Ectodermal cell (in vitro differentiated cells): ENCODE results near the gene OR52A5. TPM values are rescaled to one million over a fixed set of nuclear protein-coding genes. Genes with fewer than 3 reads are reported as not detected.
"Not testable (repeated sequence)": the region's sequence is repeated elsewhere in the genome, so short reads cannot be mapped to it uniquely, and the experiment has no call there.

ENCODE experiments used
- H3K27ac ChIP-seq: 2 replicates; pipeline ENCODE4 v1.7.0; 2013; ENCODE audit warnings: mild to moderate bottlenecking, low read depth, low read length; ENCODE audit not compliant: insufficient read depth, poor library complexity, severe bottlenecking
- H3K27me3 ChIP-seq: 2 replicates; pipeline ENCODE4 v1.7.0; 2013; ENCODE audit warnings: mild to moderate bottlenecking, low read length; ENCODE audit not compliant: insufficient read depth, control insufficient read depth, poor library complexity, severe bottlenecking
- H3K36me3 ChIP-seq: one replicate; pipeline ENCODE4 v1.7.0; 2013; ENCODE audit warnings: low read length; ENCODE audit not compliant: control insufficient read depth, insufficient read depth
- H3K4me1 ChIP-seq: one replicate; pipeline ENCODE4 v1.7.0; 2013; ENCODE audit warnings: low read length; ENCODE audit not compliant: control insufficient read depth, insufficient read depth
- H3K4me3 ChIP-seq: 2 replicates; pipeline ENCODE4 v1.7.0; 2013; ENCODE audit warnings: low read depth, low read length, control low read depth; ENCODE audit not compliant: insufficient read depth
- H3K9me3 ChIP-seq: 2 replicates; pipeline ENCODE4 v1.7.0; 2013; ENCODE audit warnings: mild to moderate bottlenecking, low read length, moderate library complexity; ENCODE audit not compliant: control insufficient read depth
- WGBS, 2 experiments: methylation state at CpG; one replicate each; pipeline ENCODE4 v1.1.7; 2013; ENCODE audit warnings: missing lambda C conversion rate in 2 of 2; 5-methylcytosine and 5-hydroxymethylcytosine counted together
- polyA plus RNA-seq, 4 experiments: library from polyadenylated mRNA; stranded (reverse); fragments of 50-300 nt; gene quantifications; one replicate each; pipeline ENCODE4 v1.2.3, GENCODE V29; 2013

Gene OR52A5
- polyA plus RNA-seq (2013, experiment 1 of 4) = not detected
- not detected for polyA plus RNA-seq (2013, experiment 2 of 4)
- polyA plus RNA-seq (2013, experiment 3 of 4) = not detected
- polyA plus RNA-seq (2013, experiment 4 of 4) = not detected

DNA sequence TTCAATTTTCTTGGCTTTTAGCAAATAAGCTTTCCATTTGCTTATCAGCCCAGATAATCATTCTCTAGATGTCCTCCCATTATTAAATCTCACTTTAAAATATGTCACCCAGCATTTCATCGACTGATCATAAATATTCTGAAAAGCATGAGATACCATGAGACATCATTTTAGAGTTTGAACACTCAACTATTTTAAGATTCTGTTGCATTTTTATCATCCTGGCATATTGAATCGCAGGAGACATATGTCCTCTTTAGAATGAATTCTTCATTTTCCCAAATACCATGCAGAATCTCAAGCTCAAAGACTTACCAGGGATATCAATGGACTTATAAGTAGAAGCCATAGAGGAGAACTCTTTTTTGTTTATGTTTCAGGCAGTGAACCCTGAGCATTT is at the start of gene OR52A5:
Gene OR52A5, minus strand, starts transcription at position 361 of the 400 bp plus-strand sequence. CDS start 5,714 bp downstream, outside the sequence.
- H3K27me3 ChIP-seq = no peaks in the 10 kb centered on the region
- H3K27ac ChIP-seq = no peak within 1 kb of the TSS
- H3K4me1 ChIP-seq = no peaks in the 10 kb centered on the region
- H3K4me3 ChIP-seq = no peak within 1 kb of the TSS
- H3K36me3 ChIP-seq = no peaks in the 10 kb centered on the region
- no peaks in the 10 kb centered on the region for H3K9me3 ChIP-seq
- WGBS, 2 experiments = 99 to 100% methylated on average over 2 of the region's 2 CpGs

- Histone ChIP-seq H3K36me3 (no peaks in the 10 kb centered on the region), H3K4me1 (no peaks in the 10 kb centered on the region), H3K27me3 (no peaks in the 10 kb centered on the region), H3K9me3 (no peaks in the 10 kb centered on the region), H3K27ac (no peak overlapping the region), H3K4me3 (no peak overlapping the region)
- WGBS, 2 experiments = 79 to 86% methylated on average over 9 of the region's 10 CpGs
These were observed 40.1 kb upstream of the OR52A5 start for GRCh38 chr11:5178046-5178837.

- no peaks in the 10 kb centered on the region for H3K27me3 ChIP-seq
- H3K9me3 ChIP-seq = no peaks in the 10 kb centered on the region
- no peaks in the 10 kb centered on the region for H3K4me1 ChIP-seq
- no peak overlapping the region for H3K4me3 ChIP-seq
- no peaks in the 10 kb centered on the region for H3K36me3 ChIP-seq
- H3K27ac ChIP-seq = no peak overlapping the region
- WGBS, 2 experiments = 86 to 98% methylated on average over 7 of the region's 7 CpGs
These were observed 36.8 kb upstream of the OR52A5 start for GRCh38 chr11:5174934-5175333.

GRCh38 chr11:5171856-5172255 is 33.7 kb upstream of the OR52A5 start:
- H3K4me1 ChIP-seq = no peaks in the 10 kb centered on the region
- no peaks in the 10 kb centered on the region for H3K36me3 ChIP-seq
- H3K27me3 ChIP-seq = no peaks in the 10 kb centered on the region
- H3K4me3 ChIP-seq = no peak overlapping the region
- H3K27ac ChIP-seq = no peak overlapping the region
- H3K9me3 ChIP-seq = no peaks in the 10 kb centered on the region
- WGBS, 2 experiments = 95 to 98% methylated on average over 2 of the region's 2 CpGs

GRCh38 chr11:5165898-5166297 is 27.7 kb upstream of the OR52A5 start:
- not testable (repeated sequence) for H3K27ac ChIP-seq, H3K36me3 ChIP-seq, H3K4me1 ChIP-seq, H3K27me3 ChIP-seq, H3K9me3 ChIP-seq, H3K4me3 ChIP-seq

DNA sequence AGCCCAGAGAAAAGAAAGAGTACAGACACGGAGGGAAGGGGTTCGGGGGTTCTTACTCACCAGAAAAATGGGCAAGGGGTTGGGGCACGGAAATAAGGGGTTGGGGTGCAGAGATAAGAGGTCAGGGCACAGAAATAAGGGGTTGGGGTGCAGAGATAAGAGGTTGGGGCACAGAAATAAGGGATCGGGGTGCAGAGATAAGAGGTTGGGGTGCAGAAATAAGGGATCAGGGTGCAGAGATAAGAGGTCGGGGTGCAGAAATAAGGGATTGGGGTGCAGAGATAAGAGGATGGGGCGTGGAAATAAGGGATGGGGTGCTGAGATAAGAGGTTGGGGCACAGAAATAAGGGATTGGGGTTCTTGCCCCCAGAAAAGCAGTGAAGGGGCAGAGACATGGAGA is 26.7 kb upstream of the OR52A5 start:
- H3K4me3 ChIP-seq, H3K9me3 ChIP-seq, H3K4me1 ChIP-seq, H3K27ac ChIP-seq, H3K36me3 ChIP-seq, H3K27me3 ChIP-seq: not testable (repeated sequence)
- 92 to 93% methylated on average over 6 of the region's 6 CpGs for WGBS, 2 experiments

- H3K27me3 ChIP-seq, H3K4me1 ChIP-seq, H3K4me3 ChIP-seq, H3K27ac ChIP-seq, H3K36me3 ChIP-seq, H3K9me3 ChIP-seq: not testable (repeated sequence)
- 100% methylated on average over 1 of the region's 1 CpG; no CpG with 5 or more reads in 1 of the 2 experiments for WGBS, 2 experiments
These were observed 22.9 kb upstream of the OR52A5 start for GRCh38 chr11:5161045-5161444.

GRCh38 chr11:5160217-5160616 is 22.1 kb upstream of the OR52A5 start:
- H3K4me3 ChIP-seq, H3K27ac ChIP-seq, H3K9me3 ChIP-seq, H3K27me3 ChIP-seq, H3K36me3 ChIP-seq, H3K4me1 ChIP-seq: not testable (repeated sequence)
- 79 to 83% methylated on average over 3 to 4 of the region's 4 CpGs for WGBS, 2 experiments

- Histone ChIP-seq H3K9me3 (no peaks in the 10 kb centered on the region), H3K4me3 (no peak overlapping the region), H3K4me1 (no peaks in the 10 kb centered on the region), H3K36me3 (no peaks in the 10 kb centered on the region), H3K27ac (no peak overlapping the region), H3K27me3 (no peaks in the 10 kb centered on the region)
These were observed 21.6 kb upstream of the OR52A5 start for GRCh38 chr11:5159806-5160205.

- H3K4me3 ChIP-seq = no peak within 1 kb of the TSS
- WGBS, 2 experiments = 82 to 89% methylated on average over 3 of the region's 3 CpGs
- no peak within 1 kb of the TSS for H3K27ac ChIP-seq
- no peaks in the 10 kb centered on the region for H3K9me3 ChIP-seq
- no peaks in the 10 kb centered on the region for H3K36me3 ChIP-seq
- no peaks in the 10 kb centered on the region for H3K4me1 ChIP-seq
- no peaks in the 10 kb centered on the region for H3K27me3 ChIP-seq
These were observed 16.5 kb upstream of the OR52A5 start, which contains the start of gene OR52A1 for GRCh38 chr11:5154657-5155056. TSS of gene OR52A1 (minus strand) at chr11:5154757. CDS start at chr11:5152369, 2,388 bp downstream.
